Endothelial cell of coronary artery (primary cell): ENCODE data around the gene PLEKHA3. TPM values are rescaled to one million over a fixed set of nuclear protein-coding genes. Genes with fewer than 3 reads are reported as not detected.

Source experiments
- total RNA-seq: library from RNA; depleted of rRNA; stranded (reverse); fragments of >200 nt; gene quantifications from 2 replicates; pipeline ENCODE4 v1.2.3, GENCODE V29; 2014

Gene PLEKHA3
- 5.8 and 8.9 TPM in 2 replicates for total RNA-seq

DNA sequence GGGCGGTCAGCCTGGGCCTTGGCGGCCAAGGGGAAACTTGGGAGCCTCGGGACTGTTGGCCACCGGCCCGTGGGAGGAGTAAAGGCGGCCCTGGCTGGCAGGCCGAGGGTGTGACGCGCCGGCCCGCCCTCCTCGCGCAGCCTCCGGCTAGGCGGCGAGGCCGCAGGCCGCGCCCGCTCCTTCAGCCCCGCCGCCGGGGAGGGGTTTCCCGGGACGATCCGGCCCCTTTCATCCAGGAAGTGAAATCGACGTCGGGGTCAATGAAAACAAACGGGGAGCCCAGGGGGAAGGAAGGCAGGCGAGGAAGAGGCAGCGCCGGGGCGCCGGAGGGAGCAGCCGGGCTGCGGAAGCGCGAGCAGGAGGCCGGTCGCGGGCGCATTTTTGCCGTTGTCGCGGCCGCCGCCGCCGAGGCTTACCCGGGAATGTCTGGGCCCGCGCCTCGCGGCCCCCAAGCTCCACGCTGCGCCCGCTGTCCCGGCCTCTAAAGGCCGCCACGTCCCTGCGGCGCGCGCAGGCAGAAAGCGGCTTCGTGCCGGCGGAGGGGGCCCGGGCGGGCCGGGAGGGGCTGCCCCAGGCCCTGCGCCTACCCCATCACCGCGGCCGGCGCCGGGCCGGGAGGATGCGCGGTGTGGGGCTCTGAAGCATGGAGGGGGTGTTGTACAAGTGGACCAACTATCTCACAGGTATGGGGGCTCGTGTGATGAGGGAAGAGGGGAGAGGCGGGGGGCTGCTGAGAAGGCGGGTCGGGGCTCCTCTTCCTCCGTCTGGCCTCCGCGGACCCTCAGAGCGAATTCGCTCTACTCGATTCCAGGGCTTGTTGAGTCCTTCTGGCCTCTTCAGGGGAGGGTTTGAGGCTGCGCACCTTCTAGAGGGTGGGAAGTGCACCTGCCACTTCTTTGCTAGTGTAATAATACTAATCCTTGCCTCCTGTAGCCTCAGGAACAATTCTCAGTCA, at the start of gene PLEKHA3:
Gene PLEKHA3 (plus strand): TSS at position 231 of the 955 bp plus-strand sequence. CDS start 413 bp downstream, at position 644.

GRCh38 chr2:178450774-178451525, 29.3 kb upstream of the PLEKHA3 start, which contains the start of the genes PJVK and PRKRA:
Gene PJVK (plus strand): TSS chr2:178451378. CDS start chr2:178453410, 2,032 bp downstream.
Gene PRKRA (minus strand): TSS chr2:178451175. CDS start chr2:178451030, 145 bp downstream.

DNA sequence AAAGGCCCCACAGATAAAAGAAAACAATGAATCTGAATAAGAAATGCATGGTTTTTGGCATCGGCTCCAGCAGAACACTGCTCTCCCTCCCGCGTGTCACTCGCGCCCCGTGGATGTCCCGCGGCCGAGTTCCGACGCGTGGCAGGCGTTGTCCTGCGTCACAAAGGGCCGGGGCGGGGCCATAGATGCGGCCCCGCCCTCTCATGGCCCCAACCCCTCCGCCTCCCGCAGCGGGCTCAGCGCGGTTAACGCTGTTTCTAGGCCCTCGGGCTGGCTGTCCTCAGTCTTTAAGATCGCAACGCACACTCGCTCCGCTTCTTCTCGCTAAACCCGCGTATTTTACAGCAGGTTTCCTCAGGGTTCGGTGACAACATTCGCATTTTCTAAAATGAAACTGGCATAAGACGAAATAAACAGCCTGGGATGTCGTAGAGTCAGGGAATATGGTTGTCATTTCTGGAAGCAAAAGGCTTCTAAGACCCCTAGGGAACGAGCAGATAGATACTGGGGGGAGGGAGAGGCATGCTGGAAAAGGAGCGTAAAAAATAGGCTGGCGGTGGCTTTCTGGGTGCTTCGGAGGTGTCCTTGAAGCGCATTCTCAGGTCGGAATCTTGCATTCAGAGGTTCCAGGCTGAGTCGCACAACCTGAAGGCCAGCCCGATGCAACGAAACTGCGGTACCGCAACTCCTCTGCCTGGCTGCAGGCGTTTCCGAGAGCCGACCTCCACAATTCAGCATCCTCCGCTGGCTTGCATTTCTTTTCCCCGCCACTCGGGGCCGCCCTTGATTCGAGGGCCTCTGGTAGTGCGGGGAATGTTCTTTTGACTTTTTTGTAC, 1.6 kb upstream of the PLEKHA3 start, which contains the start of gene FKBP7:
Gene FKBP7 (minus strand): TSS at position 162 of the 836 bp plus-strand sequence. CDS start 101 bp downstream, at position 61.

Other genes starting within 250 kb of the PLEKHA3 start
- gene PRKRA, start 29.3 kb upstream of the PLEKHA3 start, total RNA-seq = 31.1 and 40.7 TPM in 2 replicates
- 0.54 and 0.66 TPM in 2 replicates for gene PJVK, start 29.1 kb upstream of the PLEKHA3 start, total RNA-seq
- gene FKBP7, start 1.9 kb upstream of the PLEKHA3 start, total RNA-seq = 24.3 and 26.7 TPM in 2 replicates